HepG2 (cell line): Measurements from ENCODE around the gene CTRL. TPM values are rescaled to one million over a fixed set of nuclear protein-coding genes. Genes with fewer than 3 reads are reported as not detected.

ENCODE experiments used
- CREB1 ChIP-seq, 2 experiments: fragments of 450-650 bp in 1 of 2; IDR thresholded peaks; 2 replicates each; pipeline ENCODE4 v1.6.1; 2016 to 2017; ENCODE audit warnings: control low read depth in 1 of 2, mild to moderate bottlenecking in 1 of 2, missing compliant biosample characterization in 1 of 2, missing genetic modification characterization in 1 of 2
- ELF1 ChIP-seq: sonication (generic); formaldehyde crosslinking; IDR thresholded peaks from 2 replicates; pipeline ENCODE4 v1.4.0; 2020; ENCODE audit warnings: missing genetic modification reagents
- HDAC6 ChIP-seq: fragments of 200-600 bp; sonication (generic); IDR thresholded peaks from 2 replicates; pipeline ENCODE4 v1.7.0; 2017; ENCODE audit warnings: mild to moderate bottlenecking, antibody characterized with exemption, low read length, low read depth
- IRF2 ChIP-seq: IDR thresholded peaks from 2 replicates; pipeline ENCODE4 v1.6.1; 2018; ENCODE audit warnings: missing genetic modification reagents, missing compliant biosample characterization
- KAT8 ChIP-seq: IDR thresholded peaks from 2 replicates; pipeline ENCODE4 v1.6.1; 2016; ENCODE audit warnings: missing genetic modification reagents, missing compliant biosample characterization
- MED13 ChIP-seq: sonication (generic); formaldehyde crosslinking; IDR thresholded peaks from 2 replicates; pipeline ENCODE4 v1.5.0; 2020; ENCODE audit warnings: missing genetic modification reagents
- MIXL1 ChIP-seq: IDR thresholded peaks from 2 replicates; pipeline ENCODE4 v1.6.1; 2016
- MLLT10 ChIP-seq: sonication (generic); formaldehyde crosslinking; IDR thresholded peaks from 2 replicates; pipeline ENCODE4 v1.4.0; 2020; ENCODE audit warnings: missing genetic modification reagents
- PHF8 ChIP-seq: sonication (generic); formaldehyde crosslinking; IDR thresholded peaks from 2 replicates; pipeline ENCODE4 v1.5.0; 2020; ENCODE audit warnings: missing genetic modification reagents
- XRCC5 ChIP-seq: fragments of 200-400 bp; formaldehyde crosslinking; optimal IDR thresholded peaks from 2 replicates; pipeline ENCODE3; 2017; ENCODE audit warnings: mild to moderate bottlenecking, low read length
- ZKSCAN1 ChIP-seq: fragments of 150-350 bp; IDR thresholded peaks from 2 replicates; pipeline ENCODE4 v1.6.1; 2014; ENCODE audit warnings: low read length
- ZMYM3 ChIP-seq: sonication (generic); formaldehyde crosslinking; IDR thresholded peaks from 2 replicates; pipeline ENCODE4 v1.5.1; 2020; ENCODE audit warnings: mild to moderate bottlenecking, missing genetic modification reagents
- ZNF180 ChIP-seq: sonication (generic); formaldehyde crosslinking; IDR thresholded peaks from 2 replicates; pipeline ENCODE4 v1.4.0; 2020; ENCODE audit warnings: low read depth, missing genetic modification reagents, borderline replicate concordance
- ZNF264 ChIP-seq: sonication (generic); formaldehyde crosslinking; IDR thresholded peaks from 2 replicates; pipeline ENCODE4 v1.4.0; 2020; ENCODE audit warnings: missing genetic modification reagents
- ZNF326 ChIP-seq: sonication (generic); formaldehyde crosslinking; IDR thresholded peaks from 2 replicates; pipeline ENCODE4 v1.4.0; 2020; ENCODE audit warnings: missing genetic modification reagents, borderline replicate concordance
- ZNF577 ChIP-seq: sonication (generic); formaldehyde crosslinking; IDR thresholded peaks from 2 replicates; pipeline ENCODE4 v1.4.0; 2020; ENCODE audit warnings: mild to moderate bottlenecking, low read depth, missing genetic modification reagents, borderline replicate concordance
- polyA plus RNA-seq, 8 experiments: library from polyadenylated mRNA; depleted of rRNA in 3 of 8; stranded (reverse) in 7 of 8; unstranded in 1 of 8; fragments of >200 nt; fragmentation: Illumina TruSeq in 4 of 8; extraction: Trizol in 4 of 8; gene quantifications; 2 replicates each; pipeline versions ENCODE4 v1.2.1 to v1.2.3, GENCODE V29; 2011 to 2016; ENCODE audit warnings: low read depth in 4 of 8, missing spikeins in 1 of 8, mixed read lengths in 1 of 8; ENCODE audit not compliant: insufficient read depth in 1 of 8
- total RNA-seq, 5 experiments: library from RNA; depleted of rRNA; stranded (reverse); fragments of >200 nt; fragmentation: Illumina TruSeq; extraction: Trizol; gene quantifications; 2 replicates each; pipeline ENCODE4 v1.2.3, GENCODE V29; 2016; ENCODE audit warnings: low read depth in 1 of 5
- TF ChIP-seq, protein P1 (sequence below): sonication (generic); formaldehyde crosslinking; IDR thresholded peaks from 2 replicates; pipeline ENCODE4 v1.9.0; 2021; ENCODE audit warnings: missing genetic modification reagents, borderline replicate concordance
- TF ChIP-seq, protein P2 (sequence below): sonication (generic); formaldehyde crosslinking; IDR thresholded peaks from 2 replicates; pipeline ENCODE4 v1.4.0; 2020; ENCODE audit warnings: missing genetic modification reagents
- TF ChIP-seq, protein P3 (sequence below): sonication (generic); formaldehyde crosslinking; IDR thresholded peaks from 2 replicates; pipeline ENCODE4 v1.4.0; 2020; ENCODE audit warnings: missing genetic modification reagents, mild to moderate bottlenecking, borderline replicate concordance
- TF ChIP-seq, protein P4 (sequence below): IDR thresholded peaks from 2 replicates; pipeline ENCODE4 v1.6.1; 2016; ENCODE audit warnings: low read depth, borderline replicate concordance
- TF ChIP-seq, protein P5 (sequence below): sonication (generic); formaldehyde crosslinking; IDR thresholded peaks from 2 replicates; pipeline ENCODE4 v1.4.0; 2020; ENCODE audit warnings: missing genetic modification reagents

The CTRL gene
- total and polyA plus RNA-seq, 2 of the 13 experiments (the other 11 are each of a cell fraction or from before 2014, with no cell fraction given): 1.9 to 2.7 TPM

DNA sequence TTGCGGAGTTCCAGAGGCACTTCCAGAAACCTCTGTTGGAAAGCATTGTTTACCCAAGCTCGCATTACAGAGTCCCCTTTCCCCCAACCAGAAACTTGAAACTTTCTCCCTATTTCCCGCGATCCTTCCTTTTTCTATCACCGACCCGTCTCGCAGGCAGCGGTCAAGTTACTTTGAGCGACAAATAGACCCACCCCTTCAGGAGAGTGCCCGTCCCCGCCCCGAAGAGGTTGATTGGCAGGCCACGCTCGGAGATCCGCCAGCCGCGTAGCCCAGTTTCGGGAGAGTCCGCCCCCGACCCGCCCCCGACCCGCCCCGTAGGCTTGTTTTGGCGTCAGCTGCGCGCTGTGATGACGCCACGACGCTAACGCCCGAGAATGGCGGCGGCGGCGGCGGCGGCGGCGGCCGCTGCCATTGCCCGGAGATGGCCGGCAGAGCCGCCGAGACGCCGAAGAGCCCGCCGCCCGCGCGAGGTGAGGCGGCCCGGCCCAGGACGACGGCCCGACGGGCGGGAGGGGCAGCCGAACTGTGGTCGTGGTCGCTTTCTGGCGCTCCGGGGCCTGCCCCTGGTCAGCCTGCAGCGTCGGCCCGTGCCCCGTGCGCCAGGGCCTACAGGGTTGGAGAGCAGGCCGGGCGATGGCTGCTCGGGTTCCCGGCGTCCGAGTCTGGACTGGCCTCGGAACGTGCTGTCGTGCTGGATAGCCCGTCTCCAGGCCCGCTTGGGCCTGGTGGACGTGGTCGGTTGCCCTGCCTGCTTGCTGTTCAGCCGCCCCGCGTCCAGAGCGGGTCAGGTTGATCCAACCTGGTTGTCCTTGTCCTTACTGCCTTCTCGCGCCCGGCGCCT lies 38.5 kb downstream of the CTRL start, which contains the start of gene PSKH1 (continued):
- TF ChIP-seq, protein P1, sequence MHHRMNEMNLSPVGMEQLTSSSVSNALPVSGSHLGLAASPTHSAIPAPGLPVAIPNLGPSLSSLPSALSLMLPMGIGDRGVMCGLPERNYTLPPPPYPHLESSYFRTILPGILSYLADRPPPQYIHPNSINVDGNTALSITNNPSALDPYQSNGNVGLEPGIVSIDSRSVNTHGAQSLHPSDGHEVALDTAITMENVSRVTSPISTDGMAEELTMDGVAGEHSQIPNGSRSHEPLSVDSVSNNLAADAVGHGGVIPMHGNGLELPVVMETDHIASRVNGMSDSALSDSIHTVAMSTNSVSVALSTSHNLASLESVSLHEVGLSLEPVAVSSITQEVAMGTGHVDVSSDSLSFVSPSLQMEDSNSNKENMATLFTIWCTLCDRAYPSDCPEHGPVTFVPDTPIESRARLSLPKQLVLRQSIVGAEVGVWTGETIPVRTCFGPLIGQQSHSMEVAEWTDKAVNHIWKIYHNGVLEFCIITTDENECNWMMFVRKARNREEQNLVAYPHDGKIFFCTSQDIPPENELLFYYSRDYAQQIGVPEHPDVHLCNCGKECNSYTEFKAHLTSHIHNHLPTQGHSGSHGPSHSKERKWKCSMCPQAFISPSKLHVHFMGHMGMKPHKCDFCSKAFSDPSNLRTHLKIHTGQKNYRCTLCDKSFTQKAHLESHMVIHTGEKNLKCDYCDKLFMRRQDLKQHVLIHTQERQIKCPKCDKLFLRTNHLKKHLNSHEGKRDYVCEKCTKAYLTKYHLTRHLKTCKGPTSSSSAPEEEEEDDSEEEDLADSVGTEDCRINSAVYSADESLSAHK (CRISPR knock-in tag): no peak
- TF ChIP-seq ZNF180 (CRISPR knock-in tag) (no peak), MED13 (CRISPR knock-in tag) (peak; percentile 70; the same call in 1 of the 2 replicates), ZNF264 (no peak), KAT8 (no peak), CREB1 (IDR thresholded peaks at IDR 0.05) (peak; percentile 96), CREB1 (CRISPR knock-in tag; IDR thresholded peaks at IDR 0.05) (peak; percentile 96), MIXL1 (CRISPR knock-in tag) (0 out of 2 replicates have a peak, but pooled peaks have one; percentile 5), MLLT10 (CRISPR knock-in tag) (no peak; the same call in 1 of the 2 replicates), HDAC6 (no peak), PHF8 (peak; percentile 94), XRCC5 (peak; percentile 62), ELF1 (CRISPR knock-in tag) (no peak), IRF2 (peak; percentile 14; the same call in 1 of the 2 replicates), ZNF577 (CRISPR knock-in tag) (0 out of 2 replicates have a peak, but pooled peaks have one; percentile 59), ZNF326 (no peak), ZKSCAN1 (no peak), ZMYM3 (CRISPR knock-in tag) (no peak)
- TF ChIP-seq, protein P2, sequence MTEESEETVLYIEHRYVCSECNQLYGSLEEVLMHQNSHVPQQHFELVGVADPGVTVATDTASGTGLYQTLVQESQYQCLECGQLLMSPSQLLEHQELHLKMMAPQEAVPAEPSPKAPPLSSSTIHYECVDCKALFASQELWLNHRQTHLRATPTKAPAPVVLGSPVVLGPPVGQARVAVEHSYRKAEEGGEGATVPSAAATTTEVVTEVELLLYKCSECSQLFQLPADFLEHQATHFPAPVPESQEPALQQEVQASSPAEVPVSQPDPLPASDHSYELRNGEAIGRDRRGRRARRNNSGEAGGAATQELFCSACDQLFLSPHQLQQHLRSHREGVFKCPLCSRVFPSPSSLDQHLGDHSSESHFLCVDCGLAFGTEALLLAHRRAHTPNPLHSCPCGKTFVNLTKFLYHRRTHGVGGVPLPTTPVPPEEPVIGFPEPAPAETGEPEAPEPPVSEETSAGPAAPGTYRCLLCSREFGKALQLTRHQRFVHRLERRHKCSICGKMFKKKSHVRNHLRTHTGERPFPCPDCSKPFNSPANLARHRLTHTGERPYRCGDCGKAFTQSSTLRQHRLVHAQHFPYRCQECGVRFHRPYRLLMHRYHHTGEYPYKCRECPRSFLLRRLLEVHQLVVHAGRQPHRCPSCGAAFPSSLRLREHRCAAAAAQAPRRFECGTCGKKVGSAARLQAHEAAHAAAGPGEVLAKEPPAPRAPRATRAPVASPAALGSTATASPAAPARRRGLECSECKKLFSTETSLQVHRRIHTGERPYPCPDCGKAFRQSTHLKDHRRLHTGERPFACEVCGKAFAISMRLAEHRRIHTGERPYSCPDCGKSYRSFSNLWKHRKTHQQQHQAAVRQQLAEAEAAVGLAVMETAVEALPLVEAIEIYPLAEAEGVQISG (CRISPR knock-in tag): peak; percentile 74
- TF ChIP-seq, protein P3, sequence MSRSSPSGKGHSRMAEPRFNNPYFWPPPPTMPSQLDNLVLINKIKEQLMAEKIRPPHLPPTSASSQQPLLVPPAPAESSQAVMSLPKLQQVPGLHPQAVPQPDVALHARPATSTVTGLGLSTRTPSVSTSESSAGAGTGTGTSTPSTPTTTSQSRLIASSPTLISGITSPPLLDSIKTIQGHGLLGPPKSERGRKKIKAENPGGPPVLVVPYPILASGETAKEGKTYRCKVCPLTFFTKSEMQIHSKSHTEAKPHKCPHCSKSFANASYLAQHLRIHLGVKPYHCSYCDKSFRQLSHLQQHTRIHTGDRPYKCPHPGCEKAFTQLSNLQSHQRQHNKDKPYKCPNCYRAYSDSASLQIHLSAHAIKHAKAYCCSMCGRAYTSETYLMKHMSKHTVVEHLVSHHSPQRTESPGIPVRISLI: peak; percentile 39; the same call in 1 of the 2 replicates
- TF ChIP-seq, protein P4, sequence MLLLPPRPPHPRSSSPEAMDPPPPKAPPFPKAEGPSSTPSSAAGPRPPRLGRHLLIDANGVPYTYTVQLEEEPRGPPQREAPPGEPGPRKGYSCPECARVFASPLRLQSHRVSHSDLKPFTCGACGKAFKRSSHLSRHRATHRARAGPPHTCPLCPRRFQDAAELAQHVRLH: peak; percentile 14; the same call in 1 of the 2 replicates
- TF ChIP-seq, protein P5, sequence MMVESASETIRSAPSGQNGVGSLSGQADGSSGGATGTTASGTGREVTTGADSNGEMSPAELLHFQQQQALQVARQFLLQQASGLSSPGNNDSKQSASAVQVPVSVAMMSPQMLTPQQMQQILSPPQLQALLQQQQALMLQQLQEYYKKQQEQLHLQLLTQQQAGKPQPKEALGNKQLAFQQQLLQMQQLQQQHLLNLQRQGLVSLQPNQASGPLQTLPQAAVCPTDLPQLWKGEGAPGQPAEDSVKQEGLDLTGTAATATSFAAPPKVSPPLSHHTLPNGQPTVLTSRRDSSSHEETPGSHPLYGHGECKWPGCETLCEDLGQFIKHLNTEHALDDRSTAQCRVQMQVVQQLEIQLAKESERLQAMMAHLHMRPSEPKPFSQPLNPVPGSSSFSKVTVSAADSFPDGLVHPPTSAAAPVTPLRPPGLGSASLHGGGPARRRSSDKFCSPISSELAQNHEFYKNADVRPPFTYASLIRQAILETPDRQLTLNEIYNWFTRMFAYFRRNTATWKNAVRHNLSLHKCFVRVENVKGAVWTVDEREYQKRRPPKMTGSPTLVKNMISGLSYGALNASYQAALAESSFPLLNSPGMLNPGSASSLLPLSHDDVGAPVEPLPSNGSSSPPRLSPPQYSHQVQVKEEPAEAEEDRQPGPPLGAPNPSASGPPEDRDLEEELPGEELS (CRISPR knock-in tag): no peak
